HepG2 (cell line): Measurements from ENCODE around the gene AKT3.

Source experiments
- ATF1 ChIP-seq: IDR thresholded peaks from 2 replicates; pipeline ENCODE4 v1.6.1; 2016; ENCODE audit warnings: mild to moderate bottlenecking, control low read depth
- RAD21 ChIP-seq: fragments of 450-650 bp; formaldehyde crosslinking; IDR thresholded peaks from 2 replicates; pipeline ENCODE4 v1.5.0; 2020; ENCODE audit warnings: mild to moderate bottlenecking
- ZC3H4 ChIP-seq: sonication (generic); formaldehyde crosslinking; IDR thresholded peaks from 2 replicates; pipeline ENCODE4 v1.4.0; 2020; ENCODE audit warnings: missing genetic modification reagents, borderline replicate concordance
- ZNF34 ChIP-seq: sonication (generic); formaldehyde crosslinking; IDR thresholded peaks from 2 replicates; pipeline ENCODE4 v1.4.0; 2020; ENCODE audit warnings: mild to moderate bottlenecking, missing genetic modification reagents, borderline replicate concordance
- ZNF598 ChIP-seq: sonication (generic); formaldehyde crosslinking; IDR thresholded peaks from 2 replicates; pipeline ENCODE4 v1.5.1; 2020; ENCODE audit warnings: mild to moderate bottlenecking, missing genetic modification reagents, borderline replicate concordance
- ZNF776 ChIP-seq: sonication (generic); formaldehyde crosslinking; IDR thresholded peaks from 2 replicates; pipeline ENCODE4 v1.4.0; 2020; ENCODE audit warnings: mild to moderate bottlenecking, missing genetic modification reagents
- TF ChIP-seq, protein P1 (sequence below): IDR thresholded peaks from 2 replicates; pipeline ENCODE4 v1.6.1; 2018; ENCODE audit warnings: missing genetic modification reagents, mild to moderate bottlenecking, missing compliant biosample characterization

DNA sequence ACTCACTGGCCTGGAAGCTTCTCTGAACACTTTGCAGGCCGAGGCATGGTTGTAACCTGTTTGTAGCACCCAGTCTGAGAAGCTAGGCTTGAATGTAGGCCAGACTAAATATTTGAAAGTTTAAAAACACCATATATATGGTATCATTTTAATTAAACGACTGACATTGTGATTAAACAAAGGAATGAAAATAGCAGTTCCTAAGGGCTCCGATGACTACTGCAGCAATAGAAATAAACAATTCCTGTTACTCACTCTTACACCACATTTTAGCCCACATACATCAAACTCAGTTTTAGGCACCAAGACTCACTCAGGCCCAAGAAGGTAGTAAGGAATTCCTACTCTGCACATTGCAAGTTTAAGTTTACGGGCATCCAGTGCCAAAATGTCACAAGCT, 281.2 kb downstream of the AKT3 start:
- TF ChIP-seq ATF1 = no peak
- no peak for TF ChIP-seq ZC3H4 (CRISPR knock-in tag)
- TF ChIP-seq ZNF598 (CRISPR knock-in tag) = no peak
- no peak for TF ChIP-seq ZNF34 (CRISPR knock-in tag)
- TF ChIP-seq RAD21 (CRISPR knock-in tag) = no peak
- TF ChIP-seq, protein P1, sequence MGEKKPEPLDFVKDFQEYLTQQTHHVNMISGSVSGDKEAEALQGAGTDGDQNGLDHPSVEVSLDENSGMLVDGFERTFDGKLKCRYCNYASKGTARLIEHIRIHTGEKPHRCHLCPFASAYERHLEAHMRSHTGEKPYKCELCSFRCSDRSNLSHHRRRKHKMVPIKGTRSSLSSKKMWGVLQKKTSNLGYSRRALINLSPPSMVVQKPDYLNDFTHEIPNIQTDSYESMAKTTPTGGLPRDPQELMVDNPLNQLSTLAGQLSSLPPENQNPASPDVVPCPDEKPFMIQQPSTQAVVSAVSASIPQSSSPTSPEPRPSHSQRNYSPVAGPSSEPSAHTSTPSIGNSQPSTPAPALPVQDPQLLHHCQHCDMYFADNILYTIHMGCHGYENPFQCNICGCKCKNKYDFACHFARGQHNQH = no peak
- TF ChIP-seq ZNF776 (CRISPR knock-in tag) = no peak
